Amniotic epithelial cell (primary cell): Measurements from ENCODE around the gene ANKRD33.

Experiments
- DNase-seq: peaks from one replicate; pipeline ENCODE4 v3.0.0-alpha.2; 2010; ENCODE audit warnings: low read depth

Gene ANKRD33

GRCh38 chr12:51887476-51888315 lies at the start of gene ANKRD33:
ANKRD33 (plus strand) TSS chr12:51888103; CDS start chr12:51888187, 84 bp downstream.
- DNase-seq, result no peak

GRCh38 chr12:51838762-51839161 lies 49.1 kb upstream of the ANKRD33 start:
- no peak for DNase-seq

- DNase-seq, result no peak
Observed at GRCh38 chr12:51839310-51839947, 48.5 kb upstream of the ANKRD33 start.

- DNase-seq, result no peak
Observed at GRCh38 chr12:51840966-51841365, 46.9 kb upstream of the ANKRD33 start.

- DNase-seq, result no peak
Observed at GRCh38 chr12:51841727-51842126, 46.2 kb upstream of the ANKRD33 start.

GRCh38 chr12:51844854-51845253 lies 43.0 kb upstream of the ANKRD33 start:
- no peak for DNase-seq

- no peak for DNase-seq
Observed at GRCh38 chr12:51845482-51845881, 42.4 kb upstream of the ANKRD33 start.

GRCh38 chr12:51846271-51846691 lies 41.6 kb upstream of the ANKRD33 start:
- no peak for DNase-seq

- no peak for DNase-seq
Observed at GRCh38 chr12:51846911-51847642, 40.8 kb upstream of the ANKRD33 start.

GRCh38 chr12:51847643-51848325 lies 40.1 kb upstream of the ANKRD33 start:
- DNase-seq, result no peak

- no peak for DNase-seq
Observed at GRCh38 chr12:51848326-51848727, 39.6 kb upstream of the ANKRD33 start, which contains the start of gene FIGNL2. FIGNL2 (minus strand) TSS chr12:51848718; CDS start chr12:51822413, 26,305 bp downstream.

GRCh38 chr12:51848841-51849735 lies 38.8 kb upstream of the ANKRD33 start:
- no peak for DNase-seq

- DNase-seq, result no peak
Observed at GRCh38 chr12:51850081-51850964, 37.6 kb upstream of the ANKRD33 start.

GRCh38 chr12:51850965-51851299 lies 37.0 kb upstream of the ANKRD33 start:
- DNase-seq, result no peak

- no peak for DNase-seq
Observed at GRCh38 chr12:51851413-51852124, 36.3 kb upstream of the ANKRD33 start.

- no peak for DNase-seq
Observed at GRCh38 chr12:51852404-51853137, 35.3 kb upstream of the ANKRD33 start.

- DNase-seq, result peak; percentile 48
Observed at GRCh38 chr12:51855586-51856428, 32.1 kb upstream of the ANKRD33 start.

GRCh38 chr12:51860986-51861385 lies 26.9 kb upstream of the ANKRD33 start:
- DNase-seq, result no peak
